HG03139 (cell line): ENCODE measurements around the gene ASH1L.
"Not testable (repeated sequence)": the region's sequence is repeated elsewhere in the genome, so short reads cannot be mapped to it uniquely, and the experiment has no call there.

Experiments
- ATAC-seq: cut with Tn5 transposase; IDR thresholded peaks from one replicate; pipeline ENCODE4 v1.9.1; 2021; ENCODE audit not compliant: unreplicated experiment

The ASH1L gene, protein sequence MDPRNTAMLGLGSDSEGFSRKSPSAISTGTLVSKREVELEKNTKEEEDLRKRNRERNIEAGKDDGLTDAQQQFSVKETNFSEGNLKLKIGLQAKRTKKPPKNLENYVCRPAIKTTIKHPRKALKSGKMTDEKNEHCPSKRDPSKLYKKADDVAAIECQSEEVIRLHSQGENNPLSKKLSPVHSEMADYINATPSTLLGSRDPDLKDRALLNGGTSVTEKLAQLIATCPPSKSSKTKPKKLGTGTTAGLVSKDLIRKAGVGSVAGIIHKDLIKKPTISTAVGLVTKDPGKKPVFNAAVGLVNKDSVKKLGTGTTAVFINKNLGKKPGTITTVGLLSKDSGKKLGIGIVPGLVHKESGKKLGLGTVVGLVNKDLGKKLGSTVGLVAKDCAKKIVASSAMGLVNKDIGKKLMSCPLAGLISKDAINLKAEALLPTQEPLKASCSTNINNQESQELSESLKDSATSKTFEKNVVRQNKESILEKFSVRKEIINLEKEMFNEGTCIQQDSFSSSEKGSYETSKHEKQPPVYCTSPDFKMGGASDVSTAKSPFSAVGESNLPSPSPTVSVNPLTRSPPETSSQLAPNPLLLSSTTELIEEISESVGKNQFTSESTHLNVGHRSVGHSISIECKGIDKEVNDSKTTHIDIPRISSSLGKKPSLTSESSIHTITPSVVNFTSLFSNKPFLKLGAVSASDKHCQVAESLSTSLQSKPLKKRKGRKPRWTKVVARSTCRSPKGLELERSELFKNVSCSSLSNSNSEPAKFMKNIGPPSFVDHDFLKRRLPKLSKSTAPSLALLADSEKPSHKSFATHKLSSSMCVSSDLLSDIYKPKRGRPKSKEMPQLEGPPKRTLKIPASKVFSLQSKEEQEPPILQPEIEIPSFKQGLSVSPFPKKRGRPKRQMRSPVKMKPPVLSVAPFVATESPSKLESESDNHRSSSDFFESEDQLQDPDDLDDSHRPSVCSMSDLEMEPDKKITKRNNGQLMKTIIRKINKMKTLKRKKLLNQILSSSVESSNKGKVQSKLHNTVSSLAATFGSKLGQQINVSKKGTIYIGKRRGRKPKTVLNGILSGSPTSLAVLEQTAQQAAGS (N-terminal part only)

GRCh38 chr1:155562581-155563376, at the start of gene ASH1L:
Gene ASH1L, minus strand, starts transcription at chr1:155562803. Its CDS starts 41,284 bp downstream, at chr1:155521519.
- ATAC-seq, result peak; percentile 66

- ATAC-seq, result peak; percentile 22
Measured at GRCh38 chr1:155610257-155610647, 47.6 kb upstream of the ASH1L start.

DNA sequence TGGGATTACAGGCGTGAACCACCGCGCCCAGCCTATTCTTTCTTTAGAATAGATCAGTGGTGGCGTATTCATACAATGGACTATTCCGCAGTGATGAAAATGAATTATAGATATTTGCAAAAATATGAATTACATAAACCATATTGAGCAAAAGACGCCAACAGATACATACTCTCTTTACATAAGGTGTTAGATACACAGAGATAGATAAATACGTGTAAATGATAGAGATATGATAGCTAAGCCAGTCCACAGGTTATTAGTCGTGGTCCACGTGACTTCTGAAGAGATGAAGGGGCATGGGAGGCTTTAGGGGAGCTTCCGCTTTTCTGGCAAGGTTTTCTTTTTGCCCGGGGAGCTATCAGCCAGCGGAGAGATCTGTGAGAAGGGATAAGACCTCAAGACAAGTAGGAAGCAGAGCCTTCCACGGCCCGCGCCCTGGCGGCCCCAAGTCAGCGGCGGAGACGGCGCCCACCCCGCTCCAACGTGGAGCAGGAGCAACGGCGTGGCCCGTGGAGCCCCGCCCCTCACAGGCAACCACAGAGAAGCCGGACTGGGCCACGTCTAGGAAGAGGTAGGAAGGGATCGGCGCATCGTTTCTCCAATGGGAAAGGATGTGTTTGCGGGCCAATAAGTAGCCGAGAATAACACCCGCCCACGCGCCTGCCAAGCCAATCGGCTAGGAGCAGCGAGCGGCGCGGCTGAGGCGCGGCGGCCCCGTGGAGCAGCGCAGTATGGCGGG, 47.1 kb upstream of the ASH1L start, which contains the start of gene MSTO1:
Gene MSTO1 (plus strand): TSS at position 704 of the 742 bp plus-strand sequence. CDS start 31 bp downstream, at position 735.
- ATAC-seq, result peak; percentile 90

DNA sequence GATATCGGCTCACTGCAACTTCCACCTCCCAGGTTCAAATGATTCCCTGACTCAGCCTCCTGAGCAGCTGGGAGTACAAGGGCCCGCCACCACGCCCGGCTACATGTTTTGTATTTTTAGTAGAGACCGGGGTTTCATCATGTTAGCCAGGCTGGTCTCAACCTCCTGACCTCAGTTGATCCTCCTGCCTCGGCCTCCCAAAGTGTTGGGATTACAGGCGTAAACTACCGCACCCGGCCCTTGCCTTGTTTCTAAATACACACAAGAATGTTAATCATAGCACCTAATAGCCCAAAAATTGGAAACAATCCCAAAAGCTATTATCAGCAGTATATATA, 46.3 kb upstream of the ASH1L start:
- no peak for ATAC-seq

DNA sequence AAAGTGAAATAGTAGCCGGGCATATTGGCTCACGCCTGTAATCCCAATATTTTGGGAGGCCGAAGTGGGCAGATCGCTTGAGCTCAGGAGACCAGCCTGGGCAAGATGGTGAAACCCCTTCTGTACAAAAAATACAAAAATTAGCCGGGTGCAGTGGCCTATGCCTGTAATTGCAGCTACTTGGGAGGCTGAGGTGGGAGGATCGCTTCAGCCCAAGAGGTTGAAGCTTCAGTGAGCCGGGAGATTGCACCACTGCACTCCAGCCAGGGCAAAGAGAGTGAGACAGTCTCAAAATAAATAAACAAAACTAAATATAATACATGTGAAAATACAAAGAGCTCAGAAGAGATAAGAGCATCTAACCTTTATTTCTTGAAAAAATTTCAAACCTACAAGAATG, 45.1 kb upstream of the ASH1L start:
- no peak for ATAC-seq

DNA sequence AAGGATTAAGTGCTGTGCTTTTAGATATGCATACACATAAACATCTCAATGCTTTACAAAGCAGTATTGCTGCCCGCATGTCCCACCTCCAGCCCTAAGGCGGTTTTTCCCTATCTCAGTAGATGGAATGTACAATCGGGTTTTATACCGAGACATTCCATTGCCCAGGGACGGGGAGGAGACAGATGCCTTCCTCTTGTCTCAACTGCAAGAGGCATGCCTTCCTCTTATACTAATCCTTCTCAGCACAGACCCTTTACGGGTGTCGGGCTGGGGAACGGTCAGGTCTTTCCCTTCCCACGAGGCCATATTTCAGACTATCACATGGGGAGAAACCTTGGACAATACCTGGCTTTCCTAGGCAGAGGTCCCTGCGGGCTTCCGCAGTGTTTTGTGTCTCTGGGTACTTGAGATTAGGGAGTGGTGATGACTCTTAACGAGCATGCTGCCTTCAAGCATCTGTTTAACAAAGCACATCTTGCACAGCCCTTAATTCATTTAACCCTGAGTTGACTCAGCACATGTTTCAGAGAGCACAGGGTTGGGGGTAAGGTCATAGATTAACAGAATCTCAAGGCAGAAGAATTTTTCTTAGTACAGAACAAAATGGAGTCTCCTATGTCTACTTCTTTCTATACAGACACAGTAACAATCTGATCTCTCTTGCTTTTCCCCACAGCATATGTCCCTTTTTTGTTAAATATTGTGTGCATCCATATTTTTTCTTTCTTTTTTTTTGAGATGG, 37.4 kb upstream of the ASH1L start:
- not testable (repeated sequence) for ATAC-seq

DNA sequence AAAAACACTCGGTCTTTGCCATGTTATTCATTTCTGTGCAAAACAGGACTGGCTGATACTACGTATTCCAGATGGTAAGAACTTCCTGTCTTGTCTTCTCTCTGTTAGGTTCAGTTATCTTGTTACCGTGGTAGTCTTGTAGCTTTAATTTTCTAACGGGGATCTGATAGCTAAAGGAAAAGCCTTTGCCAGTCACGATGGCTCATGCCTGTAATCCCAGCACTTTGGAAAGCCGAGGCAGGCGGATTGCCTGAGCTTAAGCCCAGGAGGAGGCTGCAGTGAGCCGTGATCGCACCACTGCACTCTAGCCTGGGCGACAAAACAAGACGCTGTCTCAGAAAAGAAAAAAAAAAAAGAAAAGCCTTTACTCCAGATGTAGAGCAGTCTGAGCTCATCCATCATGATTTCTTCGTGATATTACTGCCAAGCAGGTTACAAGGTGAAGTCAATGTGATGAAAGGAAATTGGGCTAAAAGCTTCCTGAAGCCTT, 36.3 kb upstream of the ASH1L start:
- ATAC-seq, result no peak

GRCh38 chr1:155596864-155597263, 34.3 kb upstream of the ASH1L start:
- ATAC-seq, result no peak

- not testable (repeated sequence) for ATAC-seq
Measured at GRCh38 chr1:155595877-155596474, 33.4 kb upstream of the ASH1L start.

GRCh38 chr1:155591770-155592169, 29.2 kb upstream of the ASH1L start:
- ATAC-seq, result no peak

- not testable (repeated sequence) for ATAC-seq
Measured at GRCh38 chr1:155590516-155591247, 28.1 kb upstream of the ASH1L start.

GRCh38 chr1:155589282-155589681, 26.7 kb upstream of the ASH1L start:
- not testable (repeated sequence) for ATAC-seq

GRCh38 chr1:155583846-155584245, 21.2 kb upstream of the ASH1L start:
- not testable (repeated sequence) for ATAC-seq

DNA sequence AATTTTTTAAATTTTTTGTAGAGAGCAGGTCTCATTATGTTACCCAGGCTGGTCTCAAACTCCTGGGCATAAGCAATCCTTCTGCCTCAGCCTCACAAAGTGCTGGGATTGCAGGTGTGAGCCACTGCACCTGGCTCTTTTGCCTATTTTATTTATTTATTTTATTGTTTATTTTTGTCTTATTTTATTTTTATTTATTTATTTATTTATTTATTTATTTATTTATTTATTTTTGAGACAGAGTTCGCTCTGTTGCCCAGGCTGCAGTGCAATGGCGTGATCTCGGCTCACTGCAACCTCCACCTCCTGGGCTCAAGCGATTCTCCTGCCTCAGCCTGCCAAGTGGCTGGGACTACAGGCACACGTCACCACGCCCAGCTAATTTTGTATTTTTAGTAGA, 13.0 kb upstream of the ASH1L start:
- ATAC-seq, result not testable (repeated sequence)

GRCh38 chr1:155574077-155574476, 11.5 kb upstream of the ASH1L start:
- ATAC-seq, result no peak

GRCh38 chr1:155570593-155570990, 8.0 kb upstream of the ASH1L start:
- ATAC-seq, result no peak

GRCh38 chr1:155569988-155570592, 7.5 kb upstream of the ASH1L start:
- no peak for ATAC-seq
